GM18867 (cell line): ENCODE measurements around the gene ZNF580.

ENCODE experiments used
- ATAC-seq: cut with Tn5 transposase; IDR thresholded peaks from one replicate; pipeline ENCODE4 v1.9.1; 2021; ENCODE audit warnings: mild to moderate bottlenecking, moderate library complexity; ENCODE audit not compliant: unreplicated experiment

Gene ZNF580

DNA sequence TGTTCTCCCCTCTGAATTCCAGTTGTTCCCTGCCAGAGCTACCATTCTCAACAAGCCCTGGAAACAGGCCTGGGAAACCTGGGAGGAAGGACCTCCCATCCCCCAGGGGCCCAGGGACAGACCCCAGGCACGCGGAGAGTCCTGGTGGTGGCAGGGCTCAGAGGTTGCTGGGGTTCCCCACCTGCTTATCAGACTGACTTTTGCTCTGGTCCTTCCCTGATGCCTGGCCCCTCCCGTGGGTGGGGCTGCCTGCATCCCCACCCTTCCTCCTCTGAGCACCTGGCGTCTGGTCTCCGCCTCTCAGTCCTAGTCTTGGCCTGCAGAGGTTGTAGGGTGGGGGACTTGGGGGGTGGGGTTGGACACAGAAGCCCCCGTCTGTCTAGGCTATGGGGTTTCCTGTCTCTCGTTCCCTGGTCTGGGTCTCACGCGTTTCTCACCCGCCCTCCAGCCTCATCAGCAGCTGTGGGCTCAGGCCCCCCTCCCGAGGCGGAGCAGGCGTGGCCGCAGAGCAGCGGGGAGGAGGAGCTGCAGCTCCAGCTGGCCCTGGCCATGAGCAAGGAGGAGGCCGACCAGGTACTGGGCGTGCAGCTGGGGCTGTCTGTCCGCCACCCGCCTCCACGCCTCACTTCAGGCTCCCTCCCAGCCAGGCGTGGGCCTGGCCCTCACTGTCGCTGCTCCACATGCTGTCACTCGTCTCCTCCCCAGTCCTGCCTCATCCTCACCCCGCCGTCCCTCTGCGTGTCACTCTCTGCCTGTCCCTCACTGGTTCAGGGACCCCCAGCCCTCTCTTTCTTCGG lies 47.8 kb downstream of the ZNF580 start:
- ATAC-seq: no peak

DNA sequence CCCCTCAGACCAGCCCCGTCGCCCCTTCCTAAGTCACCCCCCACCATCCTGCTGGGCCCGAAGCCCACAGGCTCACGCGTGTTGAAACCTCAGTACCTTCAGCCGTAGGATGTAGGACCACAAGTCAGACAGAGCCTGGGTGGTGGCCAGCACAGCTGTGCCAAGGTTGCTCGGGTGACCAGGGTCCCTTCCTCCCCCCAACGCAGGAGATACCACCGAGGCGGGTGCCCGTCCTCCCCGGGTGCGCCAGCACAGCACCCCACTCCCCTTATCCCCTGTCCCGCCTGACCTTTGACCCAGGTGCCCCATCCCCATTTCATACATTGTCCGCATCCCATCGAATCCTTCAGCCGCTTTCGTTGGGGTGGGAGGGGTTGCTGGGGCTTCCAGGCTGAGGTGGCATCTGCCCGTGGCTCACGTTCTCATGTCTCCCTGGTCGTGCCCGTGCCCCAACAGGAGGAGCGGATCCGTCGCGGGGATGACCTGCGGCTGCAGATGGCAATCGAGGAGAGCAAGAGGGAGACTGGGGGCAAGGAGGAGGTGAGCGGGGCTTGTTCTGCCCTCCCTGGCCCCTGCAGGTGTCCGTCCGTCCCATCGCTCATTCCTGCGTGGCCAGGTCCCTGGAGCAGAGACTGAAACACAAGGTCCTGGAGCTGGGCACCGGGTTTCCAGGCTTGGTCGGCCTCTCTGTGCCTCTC lies 48.8 kb downstream of the ZNF580 start:
- no peak for ATAC-seq

DNA sequence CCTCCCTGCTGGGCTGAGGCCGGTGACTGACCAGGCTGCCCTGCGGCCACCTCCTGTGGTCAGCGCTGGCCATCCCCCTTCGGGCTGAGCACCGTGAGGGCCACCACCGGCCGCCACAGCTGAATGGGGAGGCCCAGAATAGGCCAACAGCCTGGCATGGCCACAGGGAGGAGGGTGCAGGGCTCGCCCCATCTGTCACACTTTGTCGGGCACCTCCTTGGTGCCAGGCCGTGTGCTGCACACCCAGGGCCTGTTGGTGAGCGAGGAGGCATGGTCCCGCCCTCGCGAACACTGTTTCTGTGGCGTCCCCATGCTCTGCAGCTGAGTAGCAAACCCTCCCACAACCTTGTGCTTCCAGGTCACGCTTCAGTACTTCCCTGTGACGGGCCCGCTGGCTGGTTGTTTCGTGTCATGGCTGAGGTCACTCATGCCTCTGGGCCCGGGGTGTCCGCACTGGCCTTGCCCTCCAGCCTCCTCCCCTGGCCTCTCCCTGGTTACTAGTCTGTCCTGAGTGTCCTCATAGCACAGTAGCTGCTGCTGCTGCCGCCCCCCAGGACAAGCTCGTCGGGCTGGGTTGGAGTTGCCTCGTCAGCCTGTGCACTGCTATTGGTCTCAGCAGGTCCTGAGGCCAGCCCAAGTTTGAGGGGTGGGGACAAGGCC lies 49.4 kb downstream of the ZNF580 start:
- no peak for ATAC-seq

DNA sequence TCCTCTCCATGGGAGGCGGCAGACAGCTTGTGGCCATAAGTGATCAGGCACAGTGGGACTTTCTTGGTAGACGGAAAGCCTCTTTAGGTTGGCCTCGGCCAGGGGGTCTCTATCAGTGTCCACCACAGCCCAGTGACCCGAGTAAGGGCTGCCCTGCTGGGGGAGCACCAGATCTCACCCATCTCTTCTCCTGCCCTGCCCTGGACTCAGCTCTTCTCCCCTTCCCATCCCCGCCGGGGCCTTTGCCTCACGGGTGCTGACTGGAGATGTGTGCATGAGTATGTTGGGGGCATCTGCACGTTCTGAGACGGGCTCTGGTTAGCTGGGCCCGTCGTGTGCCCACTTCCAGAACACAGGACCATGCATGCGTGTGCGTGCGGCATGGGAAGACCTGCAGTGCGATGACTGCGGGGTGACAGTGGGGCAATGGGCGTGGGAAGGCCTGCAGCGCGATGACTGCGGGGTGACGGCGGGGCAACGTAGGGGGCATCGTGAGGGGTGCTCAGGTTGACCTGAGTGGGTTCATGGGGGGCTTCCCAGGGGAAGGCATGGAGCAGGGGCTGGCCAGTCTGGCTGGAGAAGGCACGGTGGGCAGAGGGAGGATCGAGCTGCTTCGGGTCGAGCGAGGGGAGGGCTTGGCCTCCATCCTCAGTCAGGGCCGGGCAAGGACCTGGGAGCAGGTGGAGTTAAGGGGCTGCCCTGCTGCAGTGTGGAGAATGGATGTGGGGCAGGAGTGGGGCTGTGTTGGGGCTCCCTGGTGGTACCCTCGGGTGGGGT lies 50.2 kb downstream of the ZNF580 start:
- ATAC-seq: no peak

DNA sequence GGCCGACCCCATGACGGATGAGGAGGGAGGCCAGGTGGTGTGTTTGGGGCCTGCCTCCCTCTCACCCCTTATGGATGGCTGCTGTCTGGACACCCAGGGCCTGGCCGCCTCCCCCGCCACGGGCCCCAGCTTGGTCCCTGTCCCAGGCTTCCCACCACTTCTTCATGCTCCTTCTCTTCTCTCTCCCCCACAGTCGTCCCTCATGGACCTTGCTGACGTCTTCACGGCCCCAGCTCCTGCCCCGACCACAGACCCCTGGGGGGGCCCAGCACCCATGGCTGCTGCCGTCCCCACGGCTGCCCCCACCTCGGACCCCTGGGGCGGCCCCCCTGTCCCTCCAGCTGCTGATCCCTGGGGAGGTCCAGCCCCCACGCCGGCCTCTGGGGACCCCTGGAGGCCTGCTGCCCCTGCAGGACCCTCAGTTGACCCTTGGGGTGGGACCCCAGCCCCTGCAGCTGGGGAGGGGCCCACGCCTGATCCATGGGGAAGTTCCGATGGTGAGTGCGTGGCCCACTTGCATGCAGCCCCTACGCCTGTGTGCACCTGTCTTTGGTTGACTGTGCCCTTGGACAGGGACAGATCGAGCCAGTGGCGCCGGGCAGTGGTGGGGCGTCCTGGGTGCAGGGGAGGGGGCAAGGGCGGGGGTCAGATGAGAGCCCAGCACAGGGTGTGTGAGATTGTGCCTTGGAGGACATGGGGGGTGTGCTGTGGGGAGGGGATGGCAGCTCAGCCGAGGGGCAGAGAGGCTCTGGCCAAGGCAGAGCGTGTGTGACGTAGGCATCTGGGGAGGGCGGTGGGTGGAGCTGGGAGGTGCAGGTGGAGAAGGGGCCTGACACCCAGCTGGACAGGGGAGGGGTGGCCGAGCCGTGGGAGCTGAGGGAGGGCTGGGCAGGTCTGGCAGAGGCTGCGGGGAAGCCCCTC lies 51.0 kb downstream of the ZNF580 start:
- ATAC-seq: no peak

DNA sequence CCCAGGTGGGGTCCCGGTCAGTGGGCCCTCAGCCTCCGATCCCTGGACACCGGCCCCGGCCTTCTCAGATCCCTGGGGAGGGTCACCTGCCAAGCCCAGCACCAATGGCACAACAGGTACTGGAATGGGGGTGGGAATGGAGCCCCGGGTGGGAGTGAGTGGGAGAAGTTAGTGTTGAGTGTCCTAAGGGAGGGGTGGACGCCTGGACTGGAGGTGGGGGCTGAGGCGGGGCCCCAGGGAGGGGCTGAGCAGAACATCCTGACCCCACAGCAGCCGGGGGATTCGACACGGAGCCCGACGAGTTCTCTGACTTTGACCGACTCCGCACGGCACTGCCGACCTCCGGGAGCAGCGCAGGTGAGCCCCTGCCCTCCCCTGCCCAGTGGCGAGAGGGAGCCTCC lies 51.9 kb downstream of the ZNF580 start:
- ATAC-seq: no peak
